GM23338 (cell line): Measurements from ENCODE around the gene SKIC8. TPM values are rescaled to one million over a fixed set of nuclear protein-coding genes. Genes with fewer than 3 reads are reported as not detected.

ENCODE experiments used
- ATAC-seq: fragments of 200-7000 bp; cut with Tn5 transposase; 3 replicates; pipeline ENCODE4 v1.9.1; 2020
- DNase-seq: peaks from one replicate; pipeline ENCODE4 v3.0.0-alpha.2; 2015; ENCODE audit warnings: low spot score
- H2AFZ ChIP-seq: fragments of 200-600 bp; sonication (generic); 2 replicates; pipeline ENCODE4 v1.8.0; 2016; ENCODE audit warnings: antibody characterized with exemption, mild to moderate bottlenecking, moderate library complexity
- H3F3A ChIP-seq: fragments of 200-600 bp; sonication (generic); replicated peaks from 2 replicates; pipeline ENCODE4 v1.8.0; 2017; ENCODE audit warnings: antibody characterized with exemption, mixed run types, low read depth
- H3K27ac ChIP-seq: fragments of 200-600 bp; sonication (generic); 2 replicates; pipeline ENCODE4 v1.6.1; 2016; ENCODE audit warnings: low read depth
- H3K27me3 ChIP-seq: fragments of 200-600 bp; sonication (generic); 2 replicates; pipeline ENCODE4 v1.8.0; 2016; ENCODE audit warnings: mild to moderate bottlenecking, mixed run types, moderate library complexity; ENCODE audit not compliant: insufficient read depth
- H3K36me3 ChIP-seq: fragments of 200-600 bp; sonication (generic); 2 replicates; pipeline ENCODE4 v1.8.0; 2016; ENCODE audit warnings: mild to moderate bottlenecking; ENCODE audit not compliant: insufficient read depth
- H3K4me1 ChIP-seq: fragments of 200-600 bp; sonication (generic); 2 replicates; pipeline ENCODE4 v1.8.0; 2016; ENCODE audit warnings: mild to moderate bottlenecking, moderate library complexity; ENCODE audit not compliant: insufficient read depth
- H3K4me2 ChIP-seq: fragments of 200-600 bp; sonication (generic); 2 replicates; pipeline ENCODE4 v1.7.1; 2017; ENCODE audit warnings: mixed run types
- H3K4me3 ChIP-seq: fragments of 200-600 bp; sonication (generic); 2 replicates; pipeline ENCODE4 v1.6.1; 2016; ENCODE audit warnings: mixed run types
- H3K79me2 ChIP-seq: fragments of 200-600 bp; sonication (generic); replicated peaks from 2 replicates; pipeline ENCODE4 v1.8.0; 2017; ENCODE audit warnings: mild to moderate bottlenecking; ENCODE audit not compliant: insufficient read depth
- H3K9me2 ChIP-seq: fragments of 200-600 bp; sonication (generic); 2 replicates; pipeline ENCODE4 v1.8.0; 2017; ENCODE audit not compliant: insufficient read depth
- H4K20me1 ChIP-seq: fragments of 200-600 bp; sonication (generic); replicated peaks from 2 replicates; pipeline ENCODE4 v1.8.0; 2017; ENCODE audit warnings: mild to moderate bottlenecking; ENCODE audit not compliant: insufficient read depth
- H3K27ac Mint-ChIP-seq: 2 replicates; pipeline ENCODE4 v1.8.0; 2020; ENCODE audit warnings: inconsistent platforms, mild to moderate bottlenecking, moderate library complexity, mixed read lengths
- H3K27me3 Mint-ChIP-seq: 3 replicates; pipeline ENCODE4 v1.8.0; 2022; ENCODE audit warnings: low read depth, mild to moderate bottlenecking, moderate library complexity, mixed read lengths, inconsistent platforms; ENCODE audit not compliant: insufficient read depth, poor library complexity
- H3K36me3 Mint-ChIP-seq: 3 replicates; pipeline ENCODE4 v1.8.0; 2021; ENCODE audit warnings: low read depth, mild to moderate bottlenecking, inconsistent platforms, moderate library complexity, mixed read lengths
- H3K4me1 Mint-ChIP-seq: 3 replicates; pipeline ENCODE4 v1.8.0; 2020; ENCODE audit warnings: mild to moderate bottlenecking, inconsistent platforms, mixed read lengths
- H3K4me3 Mint-ChIP-seq: 3 replicates; pipeline ENCODE4 v1.8.0; 2021; ENCODE audit warnings: moderate library complexity, mild to moderate bottlenecking, inconsistent platforms, mixed read lengths
- H3K9me3 Mint-ChIP-seq: 3 replicates; pipeline ENCODE4 v1.8.0; 2020; ENCODE audit warnings: moderate library complexity, mild to moderate bottlenecking, inconsistent platforms, mixed read lengths
- CREB1 ChIP-seq: fragments of 250-450 bp; sonication (Bioruptor Pico); IDR thresholded peaks from 2 replicates; pipeline ENCODE4 v1.5.0; 2020; ENCODE audit warnings: low read depth, mild to moderate bottlenecking, moderate library complexity
- EZH2 ChIP-seq: fragments of 200-600 bp; sonication (generic); IDR thresholded peaks from one replicate; pipeline ENCODE4 v1.8.0; 2017; ENCODE audit warnings: antibody characterized with exemption, mild to moderate bottlenecking, low read depth; ENCODE audit not compliant: unreplicated experiment
- EZH2phosphoT487 ChIP-seq: fragments of 200-600 bp; sonication (generic); IDR thresholded peaks from one replicate; pipeline ENCODE4 v1.8.1; 2018; ENCODE audit warnings: antibody characterized with exemption; ENCODE audit not compliant: unreplicated experiment
- JUNB ChIP-seq: IDR thresholded peaks from one replicate; pipeline ENCODE4 v1.6.1; 2016; ENCODE audit warnings: antibody characterized with exemption; ENCODE audit not compliant: unreplicated experiment
- NANOG ChIP-seq: IDR thresholded peaks from 2 replicates; pipeline ENCODE4 v1.6.1; 2016; ENCODE audit warnings: antibody characterized with exemption, borderline replicate concordance
- POLR2AphosphoS5 ChIP-seq: IDR thresholded peaks from 2 replicates; pipeline ENCODE4 v1.6.1; 2016; ENCODE audit warnings: antibody characterized with exemption, low read depth
- STAT1 ChIP-seq: IDR thresholded peaks from one replicate; pipeline ENCODE4 v1.6.1; 2016; ENCODE audit warnings: antibody characterized with exemption; ENCODE audit not compliant: unreplicated experiment
- ZNF114 ChIP-seq: fragments of 250-450 bp; sonication (Bioruptor Pico); IDR thresholded peaks from 2 replicates; pipeline ENCODE4 v1.5.0; 2020; ENCODE audit warnings: mild to moderate bottlenecking, moderate library complexity
- ZNF331 ChIP-seq: fragments of 250-450 bp; sonication (Bioruptor Pico); IDR thresholded peaks from 2 replicates; pipeline ENCODE4 v1.5.0; 2020; ENCODE audit warnings: low read depth, mild to moderate bottlenecking, moderate library complexity
- polyA plus RNA-seq: library from polyadenylated mRNA; unstranded; fragments of >200 nt; fragmentation: Nextera tagmentation; extraction: Ambion mirVana; gene quantifications from 2 replicates; pipeline ENCODE4 v1.2.1, GENCODE V29; 2016
- total RNA-seq: library from RNA; depleted of rRNA; stranded (reverse); fragments of >200 nt; shearing (Covaris generic); gene quantifications from 2 replicates; pipeline ENCODE4 v1.2.3, GENCODE V29; 2014
- TF ChIP-seq, protein P1 (sequence below): fragments of 250-450 bp; sonication (Bioruptor Pico); IDR thresholded peaks from 2 replicates; pipeline ENCODE4 v1.5.0; 2020; ENCODE audit warnings: mild to moderate bottlenecking, moderate library complexity
- TF ChIP-seq, protein P2 (sequence below): IDR thresholded peaks from 2 replicates; pipeline ENCODE4 v1.6.1; 2016; ENCODE audit warnings: antibody characterized with exemption
- TF ChIP-seq, protein P3 (sequence below), 2 experiments: fragments of 200-600 bp in 1 of 2; sonication (generic) in 1 of 2; conservative IDR thresholded peaks; 2 replicates each; pipeline versions ENCODE4 v1.5.1 to v1.6.1; 2016 to 2017; ENCODE audit warnings: antibody characterized with exemption in 2 of 2, low read depth in 2 of 2, mild to moderate bottlenecking in 2 of 2, moderate library complexity in 1 of 2
- TF ChIP-seq, protein P4 (sequence below): IDR thresholded peaks from one replicate; pipeline ENCODE4 v1.6.1; 2018; ENCODE audit warnings: antibody characterized with exemption; ENCODE audit not compliant: unreplicated experiment

SKIC8 gene
- total and polyA plus RNA-seq, 2 experiments from 2014 or later: 59.4 to 73.8 TPM

DNA sequence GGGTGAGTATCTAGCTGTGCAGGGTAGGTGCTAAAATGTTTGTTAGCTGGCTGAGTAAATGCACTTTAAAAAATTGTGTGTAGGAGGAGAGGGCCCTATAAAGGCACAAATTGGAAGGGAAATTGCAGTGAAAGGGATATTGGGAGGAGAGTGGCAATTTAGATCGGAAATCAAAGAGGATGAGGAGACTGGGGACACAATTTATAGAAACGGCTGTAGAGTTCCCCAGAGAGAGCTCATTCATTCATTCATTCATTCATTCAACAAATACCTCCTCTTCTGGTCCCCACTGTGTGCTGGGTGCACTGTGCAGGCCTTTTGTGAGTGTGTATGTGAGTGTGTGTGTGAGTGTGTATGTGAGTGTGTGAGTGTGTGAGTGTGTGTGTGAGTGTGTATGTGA lies 32.6 kb downstream of the SKIC8 start:
- DNase-seq (no peak), ATAC-seq (no peak)
- H3K9me2 ChIP-seq: no peaks in the 10 kb centered on the region
- H3K4me2 ChIP-seq: no peak overlapping the region
- no peak overlapping the region for H3K27ac ChIP-seq
- no peak overlapping the region for H3K4me3 ChIP-seq
- Mint-ChIP-seq H3K4me3 (no peak overlapping the region), H3K27me3 (peaks cover 19% of the 10 kb centered on the region), H3K4me1 (no peaks in the 10 kb centered on the region), H3K9me3 (no peaks in the 10 kb centered on the region), H3K36me3 (no peaks in the 10 kb centered on the region), H3K27ac (no peak overlapping the region)
- no peaks in the 10 kb centered on the region for H3K4me1 ChIP-seq
- H3K36me3 ChIP-seq: no peaks in the 10 kb centered on the region
- peaks cover 26% of the 10 kb centered on the region for H3K27me3 ChIP-seq
- TF ChIP-seq, protein P1, sequence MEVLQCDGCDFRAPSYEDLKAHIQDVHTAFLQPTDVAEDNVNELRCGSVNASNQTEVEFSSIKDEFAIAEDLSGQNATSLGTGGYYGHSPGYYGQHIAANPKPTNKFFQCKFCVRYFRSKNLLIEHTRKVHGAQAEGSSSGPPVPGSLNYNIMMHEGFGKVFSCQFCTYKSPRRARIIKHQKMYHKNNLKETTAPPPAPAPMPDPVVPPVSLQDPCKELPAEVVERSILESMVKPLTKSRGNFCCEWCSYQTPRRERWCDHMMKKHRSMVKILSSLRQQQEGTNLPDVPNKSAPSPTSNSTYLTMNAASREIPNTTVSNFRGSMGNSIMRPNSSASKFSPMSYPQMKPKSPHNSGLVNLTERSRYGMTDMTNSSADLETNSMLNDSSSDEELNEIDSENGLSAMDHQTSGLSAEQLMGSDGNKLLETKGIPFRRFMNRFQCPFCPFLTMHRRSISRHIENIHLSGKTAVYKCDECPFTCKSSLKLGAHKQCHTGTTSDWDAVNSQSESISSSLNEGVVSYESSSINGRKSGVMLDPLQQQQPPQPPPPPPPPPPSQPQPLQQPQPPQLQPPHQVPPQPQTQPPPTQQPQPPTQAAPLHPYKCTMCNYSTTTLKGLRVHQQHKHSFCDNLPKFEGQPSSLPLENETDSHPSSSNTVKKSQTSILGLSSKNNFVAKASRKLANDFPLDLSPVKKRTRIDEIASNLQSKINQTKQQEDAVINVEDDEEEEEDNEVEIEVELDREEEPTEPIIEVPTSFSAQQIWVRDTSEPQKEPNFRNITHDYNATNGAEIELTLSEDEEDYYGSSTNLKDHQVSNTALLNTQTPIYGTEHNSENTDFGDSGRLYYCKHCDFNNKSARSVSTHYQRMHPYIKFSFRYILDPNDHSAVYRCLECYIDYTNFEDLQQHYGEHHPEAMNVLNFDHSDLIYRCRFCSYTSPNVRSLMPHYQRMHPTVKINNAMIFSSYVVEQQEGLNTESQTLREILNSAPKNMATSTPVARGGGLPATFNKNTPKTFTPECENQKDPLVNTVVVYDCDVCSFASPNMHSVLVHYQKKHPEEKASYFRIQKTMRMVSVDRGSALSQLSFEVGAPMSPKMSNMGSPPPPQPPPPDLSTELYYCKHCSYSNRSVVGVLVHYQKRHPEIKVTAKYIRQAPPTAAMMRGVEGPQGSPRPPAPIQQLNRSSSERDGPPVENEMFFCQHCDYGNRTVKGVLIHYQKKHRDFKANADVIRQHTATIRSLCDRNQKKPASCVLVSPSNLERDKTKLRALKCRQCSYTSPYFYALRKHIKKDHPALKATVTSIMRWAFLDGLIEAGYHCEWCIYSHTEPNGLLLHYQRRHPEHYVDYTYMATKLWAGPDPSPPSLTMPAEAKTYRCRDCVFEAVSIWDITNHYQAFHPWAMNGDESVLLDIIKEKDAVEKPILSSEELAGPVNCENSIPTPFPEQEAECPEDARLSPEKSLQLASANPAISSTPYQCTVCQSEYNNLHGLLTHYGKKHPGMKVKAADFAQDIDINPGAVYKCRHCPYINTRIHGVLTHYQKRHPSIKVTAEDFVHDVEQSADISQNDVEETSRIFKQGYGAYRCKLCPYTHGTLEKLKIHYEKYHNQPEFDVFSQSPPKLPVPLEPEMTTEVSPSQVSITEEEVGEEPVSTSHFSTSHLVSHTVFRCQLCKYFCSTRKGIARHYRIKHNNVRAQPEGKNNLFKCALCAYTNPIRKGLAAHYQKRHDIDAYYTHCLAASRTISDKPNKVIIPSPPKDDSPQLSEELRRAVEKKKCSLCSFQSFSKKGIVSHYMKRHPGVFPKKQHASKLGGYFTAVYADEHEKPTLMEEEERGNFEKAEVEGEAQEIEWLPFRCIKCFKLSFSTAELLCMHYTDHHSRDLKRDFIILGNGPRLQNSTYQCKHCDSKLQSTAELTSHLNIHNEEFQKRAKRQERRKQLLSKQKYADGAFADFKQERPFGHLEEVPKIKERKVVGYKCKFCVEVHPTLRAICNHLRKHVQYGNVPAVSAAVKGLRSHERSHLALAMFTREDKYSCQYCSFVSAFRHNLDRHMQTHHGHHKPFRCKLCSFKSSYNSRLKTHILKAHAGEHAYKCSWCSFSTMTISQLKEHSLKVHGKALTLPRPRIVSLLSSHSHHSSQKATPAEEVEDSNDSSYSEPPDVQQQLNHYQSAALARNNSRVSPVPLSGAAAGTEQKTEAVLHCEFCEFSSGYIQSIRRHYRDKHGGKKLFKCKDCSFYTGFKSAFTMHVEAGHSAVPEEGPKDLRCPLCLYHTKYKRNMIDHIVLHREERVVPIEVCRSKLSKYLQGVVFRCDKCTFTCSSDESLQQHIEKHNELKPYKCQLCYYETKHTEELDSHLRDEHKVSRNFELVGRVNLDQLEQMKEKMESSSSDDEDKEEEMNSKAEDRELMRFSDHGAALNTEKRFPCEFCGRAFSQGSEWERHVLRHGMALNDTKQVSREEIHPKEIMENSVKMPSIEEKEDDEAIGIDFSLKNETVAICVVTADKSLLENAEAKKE (CRISPR knock-in tag): no peak
- TF ChIP-seq POLR2AphosphoS5: no peak
- TF ChIP-seq, protein P2, sequence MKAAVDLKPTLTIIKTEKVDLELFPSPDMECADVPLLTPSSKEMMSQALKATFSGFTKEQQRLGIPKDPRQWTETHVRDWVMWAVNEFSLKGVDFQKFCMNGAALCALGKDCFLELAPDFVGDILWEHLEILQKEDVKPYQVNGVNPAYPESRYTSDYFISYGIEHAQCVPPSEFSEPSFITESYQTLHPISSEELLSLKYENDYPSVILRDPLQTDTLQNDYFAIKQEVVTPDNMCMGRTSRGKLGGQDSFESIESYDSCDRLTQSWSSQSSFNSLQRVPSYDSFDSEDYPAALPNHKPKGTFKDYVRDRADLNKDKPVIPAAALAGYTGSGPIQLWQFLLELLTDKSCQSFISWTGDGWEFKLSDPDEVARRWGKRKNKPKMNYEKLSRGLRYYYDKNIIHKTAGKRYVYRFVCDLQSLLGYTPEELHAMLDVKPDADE: no peak
- TF ChIP-seq CREB1: no peak
- TF ChIP-seq JUNB: no peak
- no peak for TF ChIP-seq ZNF331 (CRISPR knock-in tag)
- no peak for TF ChIP-seq EZH2
- TF ChIP-seq NANOG: no peak
- TF ChIP-seq, protein P3, sequence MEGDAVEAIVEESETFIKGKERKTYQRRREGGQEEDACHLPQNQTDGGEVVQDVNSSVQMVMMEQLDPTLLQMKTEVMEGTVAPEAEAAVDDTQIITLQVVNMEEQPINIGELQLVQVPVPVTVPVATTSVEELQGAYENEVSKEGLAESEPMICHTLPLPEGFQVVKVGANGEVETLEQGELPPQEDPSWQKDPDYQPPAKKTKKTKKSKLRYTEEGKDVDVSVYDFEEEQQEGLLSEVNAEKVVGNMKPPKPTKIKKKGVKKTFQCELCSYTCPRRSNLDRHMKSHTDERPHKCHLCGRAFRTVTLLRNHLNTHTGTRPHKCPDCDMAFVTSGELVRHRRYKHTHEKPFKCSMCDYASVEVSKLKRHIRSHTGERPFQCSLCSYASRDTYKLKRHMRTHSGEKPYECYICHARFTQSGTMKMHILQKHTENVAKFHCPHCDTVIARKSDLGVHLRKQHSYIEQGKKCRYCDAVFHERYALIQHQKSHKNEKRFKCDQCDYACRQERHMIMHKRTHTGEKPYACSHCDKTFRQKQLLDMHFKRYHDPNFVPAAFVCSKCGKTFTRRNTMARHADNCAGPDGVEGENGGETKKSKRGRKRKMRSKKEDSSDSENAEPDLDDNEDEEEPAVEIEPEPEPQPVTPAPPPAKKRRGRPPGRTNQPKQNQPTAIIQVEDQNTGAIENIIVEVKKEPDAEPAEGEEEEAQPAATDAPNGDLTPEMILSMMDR (conservative IDR thresholded peaks at IDR 0.05; ENCODE audit: low read depth in 2 of 2): no peak
- no peak for TF ChIP-seq ZNF114
- TF ChIP-seq STAT1: no peak
- no peak for TF ChIP-seq EZH2phosphoT487
- TF ChIP-seq, protein P4, sequence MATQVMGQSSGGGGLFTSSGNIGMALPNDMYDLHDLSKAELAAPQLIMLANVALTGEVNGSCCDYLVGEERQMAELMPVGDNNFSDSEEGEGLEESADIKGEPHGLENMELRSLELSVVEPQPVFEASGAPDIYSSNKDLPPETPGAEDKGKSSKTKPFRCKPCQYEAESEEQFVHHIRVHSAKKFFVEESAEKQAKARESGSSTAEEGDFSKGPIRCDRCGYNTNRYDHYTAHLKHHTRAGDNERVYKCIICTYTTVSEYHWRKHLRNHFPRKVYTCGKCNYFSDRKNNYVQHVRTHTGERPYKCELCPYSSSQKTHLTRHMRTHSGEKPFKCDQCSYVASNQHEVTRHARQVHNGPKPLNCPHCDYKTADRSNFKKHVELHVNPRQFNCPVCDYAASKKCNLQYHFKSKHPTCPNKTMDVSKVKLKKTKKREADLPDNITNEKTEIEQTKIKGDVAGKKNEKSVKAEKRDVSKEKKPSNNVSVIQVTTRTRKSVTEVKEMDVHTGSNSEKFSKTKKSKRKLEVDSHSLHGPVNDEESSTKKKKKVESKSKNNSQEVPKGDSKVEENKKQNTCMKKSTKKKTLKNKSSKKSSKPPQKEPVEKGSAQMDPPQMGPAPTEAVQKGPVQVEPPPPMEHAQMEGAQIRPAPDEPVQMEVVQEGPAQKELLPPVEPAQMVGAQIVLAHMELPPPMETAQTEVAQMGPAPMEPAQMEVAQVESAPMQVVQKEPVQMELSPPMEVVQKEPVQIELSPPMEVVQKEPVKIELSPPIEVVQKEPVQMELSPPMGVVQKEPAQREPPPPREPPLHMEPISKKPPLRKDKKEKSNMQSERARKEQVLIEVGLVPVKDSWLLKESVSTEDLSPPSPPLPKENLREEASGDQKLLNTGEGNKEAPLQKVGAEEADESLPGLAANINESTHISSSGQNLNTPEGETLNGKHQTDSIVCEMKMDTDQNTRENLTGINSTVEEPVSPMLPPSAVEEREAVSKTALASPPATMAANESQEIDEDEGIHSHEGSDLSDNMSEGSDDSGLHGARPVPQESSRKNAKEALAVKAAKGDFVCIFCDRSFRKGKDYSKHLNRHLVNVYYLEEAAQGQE: no peak
- H3K79me2 ChIP-seq: no peaks in the 10 kb centered on the region
- no peak overlapping the region for H2AFZ ChIP-seq
- H4K20me1 ChIP-seq: no peaks in the 10 kb centered on the region
- H3F3A ChIP-seq: peaks cover 8% of the 10 kb centered on the region; the same call in 1 of the 2 replicates
